ENCODE measurements around the gene KRT40. TPM values are rescaled to one million over a fixed set of nuclear protein-coding genes. Genes with fewer than 3 reads are reported as not detected.

The KRT40 gene
- total and polyA plus RNA-seq, 2 of the 4 experiments (the other 2 are of a cell fraction), result not detected

- no peak overlapping the region for H2BK15ac ChIP-seq (ENCODE audit: low read depth, low read length)
- intact Hi-C loops (cut with micrococcal nuclease) (no loop called here), in situ Hi-C loops (cut with MboI; ENCODE audit: low sequenced_read_pairs) (no loop called here), dilution Hi-C loops (cut with HindIII; ENCODE audit: low sequenced_read_pairs, unreplicated experiment) (no loop called here)
- no peak for TF ChIP-seq USF2 (IDR thresholded peaks at IDR 0.05; ENCODE audit: low read depth, low read length)
- TF ChIP-seq MAFK (IDR thresholded peaks at IDR 0.05; ENCODE audit: low read depth, low read length), result no peak
- 84% methylated on average over 2 of the region's 3 CpGs; no CpG with 5 or more reads in 1 of the 2 experiments for WGBS, 2 experiments (ENCODE audit: extremely low coverage in 2 of 2, insufficient read length in 1 of 2)
- no peaks in the 10 kb centered on the region for H3K36me3 ChIP-seq (ENCODE audit: control insufficient read depth, insufficient read depth, low read length)
- H3K9me1 ChIP-seq (ENCODE audit: insufficient read depth, low read length), result no peaks in the 10 kb centered on the region
- no peak overlapping the region for H3K14ac ChIP-seq (replicated peaks; ENCODE audit: low read depth, low read length)
- no peaks in the 10 kb centered on the region for H3K4me1 ChIP-seq (ENCODE audit: control insufficient read depth, insufficient read depth, low read length)
- H3K4me2 ChIP-seq (ENCODE audit: low read depth, low read length), result no peak overlapping the region
- no peak overlapping the region for H4K8ac ChIP-seq (ENCODE audit: low read depth in 2 of 2, low read length in 2 of 2)
- H3K4me3 ChIP-seq (ENCODE audit: insufficient read depth, low read depth, low read length), result no peak overlapping the region
- no peak for ATAC-seq (ENCODE audit: low read depth)
- no peak overlapping the region for H4K91ac ChIP-seq (ENCODE audit: insufficient read depth, low read depth, low read length)
- no peak overlapping the region for H3K4ac ChIP-seq (ENCODE audit: low read depth, low read length)
- H4K5ac ChIP-seq (ENCODE audit: low read depth, low read length), result no peak overlapping the region
- BruUV-seq (replicated peaks), result no TSS peak
- no peaks in the 10 kb centered on the region for H3K9me3 ChIP-seq (ENCODE audit: control insufficient read depth, insufficient read depth, low read length)
- H2AFZ ChIP-seq (replicated peaks; ENCODE audit: low read length, poor library complexity), result no peak overlapping the region
- POLR2A ChIA-PET (ENCODE audit: unreplicated experiment), result no interaction called here
- H3K27ac ChIP-seq (ENCODE audit: insufficient read depth, low read length), result no peak overlapping the region
- no peak overlapping the region for H2BK120ac ChIP-seq (ENCODE audit: low read depth, low read length)
- no peaks in the 10 kb centered on the region for H4K20me1 ChIP-seq (ENCODE audit: insufficient read depth, low read length)
- no peak overlapping the region for H2BK5ac ChIP-seq (ENCODE audit: low read depth, low read length, poor library complexity, severe bottlenecking)
- H2BK20ac ChIP-seq (ENCODE audit: low read depth, low read length), result no peak overlapping the region
- CTCF ChIA-PET, result no interaction called here
- no peaks in the 10 kb centered on the region for H3K27me3 ChIP-seq (ENCODE audit: control insufficient read depth, insufficient read depth, low read length)
- H3K23ac ChIP-seq (ENCODE audit: low read depth, low read length), result no peak overlapping the region
- no peak overlapping the region for H2AK5ac ChIP-seq (ENCODE audit: low read depth, low read length)
- no peaks in the 10 kb centered on the region for H3K79me1 ChIP-seq (ENCODE audit: low read depth in 1 of 2, low read length in 2 of 2)
- no peak for DNase-seq
- H3K56ac ChIP-seq (ENCODE audit: extremely low read depth, insufficient read depth, low read length), result no peak overlapping the region
- no peak overlapping the region for H2AK9ac ChIP-seq (replicated peaks; ENCODE audit: low read depth, low read length, poor library complexity)
- no peak overlapping the region for H3K9ac ChIP-seq (ENCODE audit: low read depth, low read length)
- no peak overlapping the region for H3K18ac ChIP-seq (ENCODE audit: low read depth, low read length)
Observed at GRCh38 chr17:40974366-40974765, 9.8 kb downstream of the KRT40 start.

Data from IMR-90 (cell line).